NCI-H1092 treated with DMSO at 0.1 percent for 48 hours (cell line): Measurements from ENCODE around the gene ZXDB.
A peak's percentile ranks its signal among the peaks of the same experiment; 100 is the strongest.
"Not testable (repeated sequence)": the region's sequence is repeated elsewhere in the genome, so short reads cannot be mapped to it uniquely, and the experiment has no call there.

Source experiments
- DNase-seq: peaks from one replicate; lab custom pipeline; 2025; lab: John Stamatoyannopoulos, UW

ZXDB gene

DNA sequence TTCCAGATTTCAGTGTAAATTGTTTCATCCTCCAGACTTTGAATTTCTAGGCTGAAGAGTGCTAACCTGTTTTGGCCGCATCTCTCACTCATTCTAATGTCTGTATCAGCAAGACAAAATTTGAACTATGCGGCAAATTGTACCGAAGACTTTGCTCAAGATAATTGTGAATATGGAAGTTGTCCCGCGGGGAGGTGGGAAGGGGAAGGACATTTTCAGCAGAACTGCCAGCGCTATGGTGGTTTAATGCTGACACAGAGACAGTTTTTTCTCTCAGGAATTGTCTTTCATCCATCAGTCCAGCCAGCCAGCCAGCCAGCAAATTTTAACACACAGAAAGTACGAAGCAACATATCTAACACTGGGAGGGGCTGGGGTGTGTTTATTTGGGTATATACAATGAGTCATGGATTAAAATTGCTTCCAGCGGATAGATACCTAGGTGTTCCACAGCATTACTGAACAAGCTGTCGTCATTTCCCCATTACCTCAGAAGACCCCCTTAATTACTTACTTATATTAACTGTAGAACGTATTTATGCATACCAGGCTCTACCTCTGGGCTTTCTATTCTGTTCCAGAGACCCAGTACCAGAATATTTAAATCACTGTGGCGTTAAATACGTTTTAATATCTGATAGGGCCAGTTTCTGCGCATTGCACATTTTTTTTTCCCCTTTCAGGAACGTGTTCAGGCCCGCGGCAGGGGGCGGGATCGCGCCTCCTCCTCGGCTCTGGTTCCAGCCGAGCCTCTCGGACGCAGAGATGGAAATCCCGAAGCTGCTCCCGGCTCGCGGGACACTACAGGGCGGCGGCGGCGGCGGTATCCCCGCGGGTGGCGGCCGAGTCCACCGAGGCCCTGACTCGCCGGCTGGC, at the start of gene ZXDB:
Gene ZXDB, plus strand, starts transcription at position 728 of the 876 bp plus-strand sequence. Its CDS starts 38 bp downstream, at position 766.
- DNase-seq, result peak; percentile 35

DNA sequence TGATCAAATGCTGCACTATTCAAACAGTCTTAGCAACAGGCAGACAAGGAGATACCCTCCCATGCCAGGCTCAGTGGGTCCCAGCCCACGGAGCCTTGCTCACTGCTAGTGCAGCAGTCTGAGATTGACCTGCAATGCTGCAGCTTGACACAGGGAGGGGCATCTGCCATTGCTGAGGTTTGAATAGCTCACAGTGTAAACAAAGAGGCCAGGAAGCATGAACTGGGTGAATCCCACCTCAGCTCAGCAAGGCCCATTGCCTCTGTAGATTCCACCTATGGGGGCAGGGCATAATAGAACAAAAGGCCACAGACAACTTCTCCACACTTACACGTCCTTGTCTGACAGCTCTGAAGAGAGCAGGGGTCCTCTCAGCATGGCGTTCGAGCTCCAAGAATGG, 26.6 kb upstream of the ZXDB start:
- DNase-seq, result no peak

GRCh38 chrX:57573754-57574153, 18.1 kb upstream of the ZXDB start:
- DNase-seq, result peak; percentile 25

DNA sequence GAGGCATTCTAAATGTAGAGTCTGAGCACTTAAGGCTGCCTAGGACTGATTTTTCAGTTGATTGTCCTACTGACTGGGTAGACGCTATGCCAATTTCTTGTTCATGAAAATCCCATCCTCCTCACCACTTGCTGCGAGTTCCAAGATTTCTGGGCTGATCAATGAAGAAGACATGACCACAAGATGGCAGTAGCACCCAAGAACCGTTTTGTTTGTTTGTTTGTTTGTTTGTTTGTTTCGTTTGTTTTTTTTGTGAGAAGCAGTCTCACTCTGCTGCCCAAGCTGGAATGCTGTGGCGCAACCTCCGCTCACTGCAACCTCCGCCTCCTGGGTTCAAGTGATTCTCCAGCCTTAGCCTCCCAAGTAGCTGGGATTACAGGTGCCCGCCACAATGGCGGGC, 8.9 kb upstream of the ZXDB start:
- not testable (repeated sequence) for DNase-seq

DNA sequence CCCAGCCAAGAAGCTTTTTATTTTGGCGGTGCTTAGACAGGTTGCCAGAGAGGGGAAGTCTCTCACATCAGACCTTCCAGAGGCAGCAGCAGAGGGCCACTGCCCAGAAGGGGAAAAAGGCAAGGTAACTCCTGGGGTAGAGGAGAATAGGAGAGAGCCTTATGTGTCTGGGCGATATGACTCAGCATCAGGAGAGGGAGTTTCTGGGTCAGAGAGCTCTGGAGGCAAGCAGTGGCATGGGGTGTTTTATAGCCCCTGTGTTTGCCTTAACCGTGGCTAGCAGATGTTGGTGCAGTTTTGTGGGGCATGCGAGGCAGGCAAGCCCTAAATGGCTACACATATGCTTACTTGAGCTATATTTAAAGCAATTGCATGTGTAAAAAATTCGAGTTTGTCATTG, 8.3 kb upstream of the ZXDB start:
- no peak for DNase-seq

DNA sequence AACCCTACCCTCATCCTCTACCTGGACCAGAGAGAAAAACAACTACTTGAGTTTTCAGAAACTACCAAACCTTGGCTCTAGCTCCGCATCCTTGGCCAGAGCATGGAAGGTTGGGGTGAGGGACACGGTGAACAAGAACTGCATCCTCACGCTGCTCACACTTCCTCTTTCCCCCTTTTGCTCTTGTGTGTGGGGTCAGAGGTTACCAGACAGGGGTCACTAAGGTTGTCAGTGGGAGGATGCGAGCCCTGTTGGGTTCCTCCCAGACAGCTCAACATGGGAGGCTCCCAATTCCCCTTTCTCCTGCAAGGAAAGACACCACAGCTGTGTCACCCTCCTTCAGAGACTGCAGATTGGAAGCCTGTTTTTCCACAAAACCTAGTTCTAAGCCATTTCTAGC, 5.5 kb upstream of the ZXDB start:
- no peak for DNase-seq

DNA sequence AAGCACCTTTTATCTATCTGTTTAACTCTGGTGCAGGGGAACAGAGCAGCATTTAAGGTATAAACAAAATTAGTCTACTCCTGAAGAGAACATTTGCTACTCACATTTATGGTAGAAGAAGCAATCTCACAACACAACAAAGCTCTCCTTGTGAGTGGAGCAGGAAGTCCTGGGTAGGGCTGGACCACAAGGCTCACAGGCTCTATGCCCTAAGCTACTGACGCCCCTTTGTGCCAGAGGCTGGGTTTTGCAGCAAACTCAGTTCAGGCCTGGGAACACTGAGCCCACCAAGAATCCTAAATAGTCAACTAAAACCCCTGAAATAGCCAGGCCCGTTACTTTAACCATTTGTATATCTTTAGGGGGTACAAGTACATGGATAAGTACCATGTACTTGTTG, 4.7 kb upstream of the ZXDB start:
- DNase-seq, result no peak

DNA sequence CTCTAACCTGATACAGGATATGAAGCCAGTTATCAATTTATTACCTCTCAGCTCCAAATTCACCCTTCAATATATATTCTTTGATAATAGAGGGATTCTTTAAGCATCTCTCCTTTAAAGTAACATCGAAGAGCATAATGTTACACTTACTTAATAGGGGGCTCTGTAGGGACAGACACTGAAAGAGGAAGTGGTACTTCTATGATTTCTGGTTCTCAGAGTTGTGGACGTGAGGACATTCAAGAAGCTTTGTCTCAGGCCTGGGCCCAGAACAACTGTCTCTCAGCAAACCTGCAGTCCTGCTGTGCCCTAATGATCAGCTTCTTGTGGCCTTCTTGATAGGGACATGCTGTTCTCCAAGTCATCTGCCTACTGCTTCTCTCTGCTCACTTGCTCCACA, 4.2 kb upstream of the ZXDB start:
- DNase-seq, result no peak

- DNase-seq, result peak; percentile 31
Observed at GRCh38 chrX:57592160-57592893, 516 bp downstream of the ZXDB start.

GRCh38 chrX:57592894-57593215, 1.0 kb downstream of the ZXDB start:
- peak; percentile 60 for DNase-seq

DNA sequence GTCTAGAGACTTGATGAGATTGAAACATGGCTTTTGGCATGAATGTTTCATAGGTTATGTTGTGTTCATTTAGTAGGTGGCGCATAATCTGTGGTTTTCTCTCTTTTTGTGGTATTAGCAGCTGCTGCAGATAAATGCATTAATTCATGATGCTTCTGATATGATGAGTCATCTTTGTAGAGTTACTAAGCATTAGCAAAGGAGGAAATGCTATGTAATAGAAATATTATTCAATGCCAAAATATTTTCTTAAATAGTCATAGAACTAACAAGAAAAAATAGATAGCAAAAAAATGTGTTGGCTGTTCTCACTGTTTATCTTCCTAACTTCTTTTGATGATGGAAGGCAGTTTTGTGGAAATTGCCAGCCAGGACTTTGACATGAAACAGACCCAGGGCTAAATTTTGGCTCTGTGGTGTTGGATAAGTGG, 3.6 kb downstream of the ZXDB start:
- no peak for DNase-seq

DNA sequence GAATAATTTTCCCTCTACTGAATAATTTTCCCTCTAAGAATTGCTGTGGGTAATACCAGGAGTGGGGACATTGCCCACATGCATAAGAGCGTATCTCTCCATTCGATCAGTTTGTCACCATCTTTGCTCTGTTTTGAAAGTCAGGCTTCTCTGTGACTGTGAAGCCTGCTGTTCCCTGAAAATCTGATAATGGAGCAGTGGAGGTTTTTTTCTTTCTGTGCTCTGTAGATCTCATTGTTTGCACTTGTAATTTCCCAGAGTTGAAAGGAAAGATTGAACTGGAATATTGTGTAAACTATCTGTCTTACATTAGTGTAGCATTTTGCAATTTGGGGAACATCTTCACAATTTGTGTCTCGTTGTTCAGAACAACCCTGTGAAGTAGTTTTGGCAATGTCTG, 4.3 kb downstream of the ZXDB start:
- no peak for DNase-seq

DNA sequence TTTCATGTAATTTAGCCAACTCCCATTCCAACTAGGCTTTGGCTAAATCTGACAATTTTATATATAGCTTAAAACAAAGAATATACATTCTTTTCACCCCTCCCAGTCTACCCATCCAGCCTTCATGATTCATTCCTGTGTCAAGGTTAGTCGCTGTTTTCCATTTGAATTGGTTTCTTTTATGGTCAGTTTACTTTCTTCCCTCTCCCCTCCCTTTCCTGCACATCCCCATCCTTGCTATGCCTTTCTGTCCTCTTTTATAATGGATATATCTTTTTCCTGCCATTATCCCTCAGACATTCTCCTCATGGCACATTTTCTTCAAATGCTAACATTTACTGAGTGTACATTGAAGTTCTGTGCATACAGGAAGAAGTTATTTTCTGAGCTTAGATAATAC, 4.7 kb downstream of the ZXDB start:
- DNase-seq, result no peak

DNA sequence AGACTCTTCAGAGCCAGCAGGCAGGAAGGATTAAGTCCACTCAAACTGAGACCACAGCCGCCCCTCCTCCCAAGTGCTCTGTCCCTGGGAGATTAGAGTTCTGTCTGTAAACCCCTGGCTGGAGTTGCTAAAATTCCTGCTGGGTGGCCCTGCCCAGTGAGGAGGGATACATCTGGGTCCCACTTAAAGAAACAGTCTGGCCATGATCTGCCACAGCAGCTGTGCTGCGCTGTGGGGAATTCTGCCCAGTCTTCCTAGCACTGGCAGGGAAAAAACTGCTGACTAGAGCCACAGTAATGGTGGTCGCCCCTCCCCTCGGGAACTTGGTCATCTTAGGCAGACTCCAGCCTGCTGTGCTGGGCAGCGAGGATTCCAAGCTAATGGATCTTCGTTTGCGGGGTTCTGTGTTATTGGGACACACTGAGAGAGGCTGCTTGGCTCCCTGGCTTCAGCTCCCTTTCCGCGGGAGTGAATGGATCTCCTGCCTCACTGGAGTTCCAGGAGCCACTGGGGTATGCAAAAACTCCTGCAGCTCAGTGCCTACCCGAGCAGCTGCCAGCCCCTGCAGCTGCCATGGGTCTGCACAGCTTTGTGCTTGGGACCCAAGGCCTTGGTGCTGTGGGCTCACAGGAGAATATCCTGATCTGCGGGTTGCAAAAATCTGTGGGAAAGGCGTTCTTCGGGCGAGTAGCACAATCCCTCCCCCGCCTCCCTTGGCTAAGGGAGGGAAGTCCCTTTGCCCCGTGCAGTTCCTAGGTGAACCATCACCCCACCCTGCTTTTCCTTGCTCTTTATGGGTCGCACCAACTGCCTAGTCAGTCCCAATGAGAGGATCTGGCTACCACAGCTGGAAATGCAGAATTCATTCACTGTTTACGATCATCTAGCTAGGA, 15.7 kb downstream of the ZXDB start:
- DNase-seq, result no peak

GRCh38 chrX:57613351-57613750, 21.5 kb downstream of the ZXDB start:
- DNase-seq, result not testable (repeated sequence)

DNA sequence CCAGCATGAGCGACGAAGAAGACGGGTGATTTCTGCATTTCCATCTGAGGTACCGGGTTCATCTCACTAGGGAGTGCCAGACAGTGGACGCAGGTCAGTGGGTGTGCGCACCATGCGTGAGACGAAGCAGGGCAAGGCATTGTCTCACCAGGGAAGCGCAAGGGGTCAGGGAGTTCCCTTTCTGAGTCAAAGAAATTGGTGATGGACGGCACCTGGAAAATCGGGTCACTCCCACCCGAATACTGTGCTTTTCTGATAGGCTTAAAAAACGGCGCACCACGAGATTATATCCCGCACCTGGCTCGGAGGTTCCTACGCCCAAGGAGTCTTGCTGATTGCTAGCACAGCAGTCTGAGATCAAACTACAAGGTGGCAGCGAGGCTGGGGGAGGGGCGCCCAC, 37.6 kb downstream of the ZXDB start:
- DNase-seq, result not testable (repeated sequence)

- DNase-seq, result no peak
Observed at GRCh38 chrX:57640674-57641016, 48.8 kb downstream of the ZXDB start.

DNA sequence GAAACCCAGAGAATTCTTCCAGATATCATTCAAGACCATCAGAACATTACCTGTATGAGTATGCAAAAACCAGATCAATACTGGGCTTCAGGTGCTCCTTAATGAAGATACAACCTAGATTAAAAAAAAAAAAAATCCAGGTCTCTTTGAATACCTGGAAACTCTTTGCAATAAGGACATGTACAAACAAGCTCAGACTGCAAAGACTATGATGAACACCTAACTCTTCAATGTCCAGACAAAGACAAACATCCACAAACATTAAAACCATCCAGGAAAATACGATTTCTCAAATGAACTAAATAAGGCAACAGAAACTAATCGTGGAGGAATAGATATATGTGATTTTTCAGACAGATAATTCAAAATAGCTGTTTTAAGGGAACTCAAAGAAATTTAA, 49.5 kb downstream of the ZXDB start:
- DNase-seq, result no peak

- DNase-seq, result no peak
Observed at GRCh38 chrX:57643698-57644097, 51.9 kb downstream of the ZXDB start.

DNA sequence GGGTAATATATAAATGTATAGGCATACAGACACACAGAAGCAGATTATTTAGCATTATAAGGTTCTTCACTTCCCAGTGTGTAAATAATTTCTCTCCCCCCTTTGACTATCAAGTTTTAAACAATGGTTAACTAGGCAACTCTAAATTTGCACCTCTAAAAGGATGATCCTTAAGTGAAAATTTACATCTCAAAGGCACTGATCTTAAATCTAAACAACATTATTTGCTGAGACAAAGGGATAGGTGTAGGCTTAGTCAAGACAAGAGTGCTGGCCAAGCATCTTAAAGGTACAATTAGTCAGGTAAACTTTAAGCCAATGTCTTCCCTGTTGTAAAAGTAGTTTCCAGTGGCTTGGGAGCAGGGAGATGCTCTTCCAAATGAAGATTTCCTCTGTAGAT, 55.2 kb downstream of the ZXDB start:
- DNase-seq, result no peak
